Measurements from ENCODE around the gene UNC13A.
"Not testable (repeated sequence)": the region's sequence is repeated elsewhere in the genome, so short reads cannot be mapped to it uniquely, and the experiment has no call there.

Gene UNC13A

GRCh38 chr19:17576758-17577456, 111.2 kb downstream of the UNC13A start:
- H3K4me3 ChIP-seq: no peak overlapping the region
- no peak for DNase-seq (ENCODE audit: low spot score)
- no peak overlapping the region for H3K27ac ChIP-seq
- no peak for TF ChIP-seq CTCF (IDR thresholded peaks at IDR 0.05)

GRCh38 chr19:17575871-17576757, 112.0 kb downstream of the UNC13A start:
- Histone ChIP-seq H3K4me3 (no peak overlapping the region), H3K27ac (peak overlapping the region in 1 of 2 donors; percentile 36)
- no peak for TF ChIP-seq CTCF (IDR thresholded peaks at IDR 0.05)
- DNase-seq (ENCODE audit: low spot score): no peak

- Histone ChIP-seq H3K4me3 (no peak overlapping the region), H3K27ac (no peak overlapping the region)
- DNase-seq (ENCODE audit: low spot score): no peak
- no peak for TF ChIP-seq CTCF (IDR thresholded peaks at IDR 0.05)
Observed at GRCh38 chr19:17572638-17573037, 115.5 kb downstream of the UNC13A start.

GRCh38 chr19:17570791-17571190, 117.4 kb downstream of the UNC13A start:
- no peak for TF ChIP-seq CTCF (IDR thresholded peaks at IDR 0.05)

GRCh38 chr19:17570291-17570690, 117.9 kb downstream of the UNC13A start:
- not testable (repeated sequence) for DNase-seq (ENCODE audit: low spot score); H3K27ac ChIP-seq; H3K4me3 ChIP-seq

More at GRCh38 chr19:17570791-17571190, 117.4 kb downstream of the UNC13A start:
- no peak for DNase-seq (ENCODE audit: low spot score)
- Histone ChIP-seq H3K27ac (no peak overlapping the region), H3K4me3 (no peak overlapping the region)

GRCh38 chr19:17567940-17568339, 120.2 kb downstream of the UNC13A start:
- no peak overlapping the region for H3K4me3 ChIP-seq
- no peak overlapping the region for H3K27ac ChIP-seq
- no peak for TF ChIP-seq CTCF (IDR thresholded peaks at IDR 0.05)
- DNase-seq (ENCODE audit: low spot score): no peak

- no peak overlapping the region for H3K27ac ChIP-seq
- no peak overlapping the region for H3K4me3 ChIP-seq
- no peak for TF ChIP-seq CTCF (IDR thresholded peaks at IDR 0.05)
- no peak for DNase-seq (ENCODE audit: low spot score)
Observed at GRCh38 chr19:17565611-17566010, 122.5 kb downstream of the UNC13A start.
